ENCODE results near the gene SCP2. TPM values are rescaled to one million over a fixed set of nuclear protein-coding genes. Genes with fewer than 3 reads are reported as not detected.

SCP2 gene
- total and polyA plus RNA-seq, 2 of the 4 experiments (the other 2 are of a cell fraction) = 70.4 to 83.1 TPM

GRCh38 chr1:53071915-53072314 is 144.8 kb downstream of the SCP2 start:
- intact Hi-C loops (cut with micrococcal nuclease) = no loop called here
- Histone ChIP-seq H3K18ac (ENCODE audit: low read depth, low read length) (no peak overlapping the region), H3K4me3 (ENCODE audit: insufficient read depth, low read depth, low read length) (no peak overlapping the region), H4K5ac (ENCODE audit: low read depth, low read length) (no peak overlapping the region), H2AFZ (replicated peaks; ENCODE audit: low read length, poor library complexity) (no peak overlapping the region), H3K4me1 (ENCODE audit: control insufficient read depth, insufficient read depth, low read length) (peaks cover 2% of the 10 kb centered on the region; the same call in 1 of the 2 replicates), H2BK20ac (ENCODE audit: low read depth, low read length) (no peak overlapping the region), H3K36me3 (ENCODE audit: control insufficient read depth, insufficient read depth, low read length) (peaks cover 15% of the 10 kb centered on the region; the same call in 1 of the 2 replicates), H3K56ac (ENCODE audit: extremely low read depth, insufficient read depth, low read length) (no peak overlapping the region), H4K8ac (ENCODE audit: low read depth in 2 of 2, low read length in 2 of 2) (no peak overlapping the region), H3K9me3 (ENCODE audit: control insufficient read depth, insufficient read depth, low read length) (no peaks in the 10 kb centered on the region), H3K27me3 (ENCODE audit: control insufficient read depth, insufficient read depth, low read length) (no peaks in the 10 kb centered on the region), H3K79me1 (ENCODE audit: low read depth in 1 of 2, low read length in 2 of 2) (no peaks in the 10 kb centered on the region), H3K4ac (ENCODE audit: low read depth, low read length) (no peak overlapping the region), H2AK9ac (replicated peaks; ENCODE audit: low read depth, low read length, poor library complexity) (no peak overlapping the region), H4K91ac (ENCODE audit: insufficient read depth, low read depth, low read length) (no peak overlapping the region), H2BK5ac (ENCODE audit: low read depth, low read length, poor library complexity, severe bottlenecking) (no peak overlapping the region), H3K9me1 (ENCODE audit: insufficient read depth, low read length) (0 out of 2 replicates have a peak, but pooled peaks cover 4% of the 10 kb centered on the region), H3K23ac (ENCODE audit: low read depth, low read length) (no peak overlapping the region), H3K9ac (ENCODE audit: low read depth, low read length) (no peak overlapping the region), H3K4me2 (ENCODE audit: low read depth, low read length) (no peak overlapping the region), H4K20me1 (ENCODE audit: insufficient read depth, low read length) (no peaks in the 10 kb centered on the region), H2BK120ac (ENCODE audit: low read depth, low read length) (no peak overlapping the region), H3K14ac (replicated peaks; ENCODE audit: low read depth, low read length) (no peak overlapping the region), H2BK15ac (ENCODE audit: low read depth, low read length) (no peak overlapping the region), H2AK5ac (ENCODE audit: low read depth, low read length) (no peak overlapping the region), H3K27ac (ENCODE audit: insufficient read depth, low read length) (no peak overlapping the region)
- ATAC-seq (ENCODE audit: low read depth) = no peak
- WGBS, 2 experiments (ENCODE audit: extremely low coverage in 2 of 2, insufficient read length in 1 of 2) = no CpG with 5 or more reads among the region's 1 CpG
- CTCF ChIA-PET = no interaction called here
- dilution Hi-C loops (cut with HindIII; ENCODE audit: low sequenced_read_pairs, unreplicated experiment) = no loop called here
- no TSS peak for BruUV-seq (replicated peaks)
- TF ChIP-seq ELK1 (IDR thresholded peaks at IDR 0.05; ENCODE audit: borderline replicate concordance, low read depth, low read length) (no peak), MAFK (IDR thresholded peaks at IDR 0.05; ENCODE audit: low read depth, low read length) (no peak), BHLHE40 (IDR thresholded peaks at IDR 0.05; ENCODE audit: low read depth, low read length) (no peak)
- POLR2A ChIA-PET (ENCODE audit: unreplicated experiment) = no interaction called here
- no peak for DNase-seq
- in situ Hi-C loops (cut with MboI; ENCODE audit: low sequenced_read_pairs) = loop anchor here (5.0 kb wide), 1 partner anchor 50 kb away; no protein-coding TSS in a partner anchor
